IMR-90 (cell line): Measurements from ENCODE around the gene DNAJC27. TPM values are rescaled to one million over a fixed set of nuclear protein-coding genes. Genes with fewer than 3 reads are reported as not detected.

ENCODE experiments used
- ATAC-seq: fragments of 200-7000 bp; cut with Tn5 transposase; 2 replicates; pipeline ENCODE4 v1.9.1; 2020; ENCODE audit warnings: low read depth, mild to moderate bottlenecking, moderate library complexity
- BruUV-seq: library from RNA; stranded (reverse); fragments of 400-500 nt; replicated peaks from 2 replicates; lab custom pipeline; 2021; lab: Mats Ljungman, UMichigan
- CTCF ChIA-PET: fragments of 300-600 bp; formaldehyde crosslinking; extraction: SDS; loops from one replicate; lab custom pipeline; 2021; ENCODE audit warnings: antibody characterized with exemption; lab: Yijun Ruan, JAX
- POLR2A ChIA-PET: fragments of 300-600 bp; sonication (Branson Sonifier 250); formaldehyde crosslinking; loops from one replicate; lab custom pipeline; 2022; ENCODE audit warnings: antibody characterized with exemption; ENCODE audit not compliant: unreplicated experiment; lab: Charles Lee
- DNase-seq: peaks from one replicate; pipeline ENCODE4 v3.0.0; 2013
- H2AFZ ChIP-seq: replicated peaks from 2 replicates; pipeline ENCODE3; 2013; ENCODE audit warnings: low read length, mild to moderate bottlenecking; ENCODE audit not compliant: poor library complexity
- H2AK5ac ChIP-seq: 2 replicates; pipeline ENCODE4 v1.6.1; 2013; ENCODE audit warnings: low read depth, low read length, inconsistent platforms
- H2AK9ac ChIP-seq: replicated peaks from 2 replicates; pipeline ENCODE3; 2013; ENCODE audit warnings: mild to moderate bottlenecking, low read depth, low read length, moderate library complexity; ENCODE audit not compliant: poor library complexity
- H2BK120ac ChIP-seq: 2 replicates; pipeline ENCODE4 v1.6.1; 2013; ENCODE audit warnings: low read depth, low read length, inconsistent platforms
- H2BK15ac ChIP-seq: 3 replicates; pipeline ENCODE4 v1.6.1; 2013; ENCODE audit warnings: low read depth, low read length, inconsistent platforms
- H2BK20ac ChIP-seq: 2 replicates; pipeline ENCODE4 v1.6.1; 2013; ENCODE audit warnings: low read depth, mild to moderate bottlenecking, inconsistent platforms, low read length, moderate library complexity
- H2BK5ac ChIP-seq: 2 replicates; pipeline ENCODE4 v1.6.1; 2013; ENCODE audit warnings: mild to moderate bottlenecking, low read depth, low read length, inconsistent platforms; ENCODE audit not compliant: poor library complexity, severe bottlenecking
- H3K14ac ChIP-seq: replicated peaks from 2 replicates; pipeline ENCODE4 v1.6.1; 2013; ENCODE audit warnings: low read depth, low read length, inconsistent platforms
- H3K18ac ChIP-seq: 2 replicates; pipeline ENCODE4 v1.6.1; 2013; ENCODE audit warnings: low read depth, low read length, control low read depth
- H3K23ac ChIP-seq: 2 replicates; pipeline ENCODE4 v1.6.1; 2013; ENCODE audit warnings: low read depth, low read length, inconsistent platforms
- H3K27ac ChIP-seq: 2 replicates; pipeline ENCODE4 v1.5.1; 2013; ENCODE audit warnings: mild to moderate bottlenecking, control low read depth, low read length; ENCODE audit not compliant: insufficient read depth
- H3K27me3 ChIP-seq: 2 replicates; pipeline ENCODE4 v1.6.1; 2013; ENCODE audit warnings: low read length; ENCODE audit not compliant: control insufficient read depth, insufficient read depth
- H3K36me3 ChIP-seq: 2 replicates; pipeline ENCODE4 v1.6.1; 2013; ENCODE audit warnings: low read length, mixed read lengths; ENCODE audit not compliant: control insufficient read depth, insufficient read depth
- H3K4ac ChIP-seq: 2 replicates; pipeline ENCODE4 v1.6.1; 2013; ENCODE audit warnings: low read depth, low read length, inconsistent platforms
- H3K4me1 ChIP-seq: 2 replicates; pipeline ENCODE4 v1.6.1; 2013; ENCODE audit warnings: low read length, mixed read lengths; ENCODE audit not compliant: control insufficient read depth, insufficient read depth
- H3K4me2 ChIP-seq: 2 replicates; pipeline ENCODE4 v1.6.1; 2013; ENCODE audit warnings: low read depth, mild to moderate bottlenecking, control low read depth, low read length, moderate library complexity
- H3K4me3 ChIP-seq: 2 replicates; pipeline ENCODE4 v1.5.1; 2013; ENCODE audit warnings: low read depth, mild to moderate bottlenecking, control low read depth, low read length, moderate library complexity; ENCODE audit not compliant: insufficient read depth
- H3K56ac ChIP-seq: 2 replicates; pipeline ENCODE4 v1.6.1; 2013; ENCODE audit warnings: low read length, inconsistent platforms; ENCODE audit not compliant: insufficient read depth; ENCODE audit errors: extremely low read depth
- H3K79me1 ChIP-seq, 2 experiments: 2 replicates each; pipeline ENCODE4 v1.6.1; 2013; ENCODE audit warnings: low read length in 2 of 2, inconsistent platforms in 1 of 2, low read depth in 1 of 2
- H3K9ac ChIP-seq: 2 replicates; pipeline ENCODE4 v1.6.1; 2013; ENCODE audit warnings: low read depth, low read length, control low read depth
- H3K9me1 ChIP-seq: 2 replicates; pipeline ENCODE4 v1.6.1; 2013; ENCODE audit warnings: low read length, inconsistent platforms; ENCODE audit not compliant: insufficient read depth
- H3K9me3 ChIP-seq: 2 replicates; pipeline ENCODE4 v1.6.1; 2013; ENCODE audit warnings: low read length; ENCODE audit not compliant: control insufficient read depth, insufficient read depth
- H4K20me1 ChIP-seq: 2 replicates; pipeline ENCODE4 v1.6.1; 2013; ENCODE audit warnings: low read length, inconsistent platforms; ENCODE audit not compliant: insufficient read depth
- H4K5ac ChIP-seq: 2 replicates; pipeline ENCODE4 v1.6.1; 2013; ENCODE audit warnings: mild to moderate bottlenecking, low read depth, low read length, control low read depth
- H4K8ac ChIP-seq, 2 experiments: 2 replicates each; pipeline ENCODE4 v1.6.1; 2013; ENCODE audit warnings: low read depth in 2 of 2, low read length in 2 of 2, control low read depth in 1 of 2, inconsistent platforms in 1 of 2
- H4K91ac ChIP-seq: 2 replicates; pipeline ENCODE4 v1.6.1; 2013; ENCODE audit warnings: low read depth, low read length, inconsistent platforms; ENCODE audit not compliant: insufficient read depth
- BHLHE40 ChIP-seq: fragments of 150-350 bp; IDR thresholded peaks from 2 replicates; pipeline ENCODE4 v1.6.1; 2016; ENCODE audit warnings: mild to moderate bottlenecking, low read depth, low read length
- CEBPB ChIP-seq: IDR thresholded peaks from 2 replicates; pipeline ENCODE4 v1.6.1; 2012; ENCODE audit warnings: low read depth, low read length, improper control_type of control experiment
- CHD1 ChIP-seq: IDR thresholded peaks from 2 replicates; pipeline ENCODE4 v1.6.1; 2012; ENCODE audit warnings: low read depth, low read length, improper control_type of control experiment
- CTCF ChIP-seq: conservative IDR thresholded peaks from 2 replicates; pipeline ENCODE4 v1.5.1; 2012; ENCODE audit warnings: mild to moderate bottlenecking, low read depth, low read length, improper control_type of control experiment
- FOS ChIP-seq: fragments of 150-350 bp; IDR thresholded peaks from 2 replicates; pipeline ENCODE4 v1.6.1; 2016; ENCODE audit warnings: low read depth, low read length
- NFE2L2 ChIP-seq: fragments of 150-350 bp; IDR thresholded peaks from 2 replicates; pipeline ENCODE4 v1.6.1; 2016; ENCODE audit warnings: low read depth, mild to moderate bottlenecking, low read length
- RFX5 ChIP-seq: IDR thresholded peaks from 2 replicates; pipeline ENCODE4 v1.8.0; 2012; ENCODE audit warnings: low read depth, mild to moderate bottlenecking, low read length, moderate library complexity
- WGBS, 2 experiments: methylation state at CpG; one replicate each; pipeline versions ENCODE4 v1.1.5 to v1.1.7; 2013; ENCODE audit warnings: missing lambda C conversion rate in 2 of 2; ENCODE audit not compliant: insufficient read length in 1 of 2; ENCODE audit errors: extremely low coverage in 2 of 2; 5-methylcytosine and 5-hydroxymethylcytosine counted together
- dilution Hi-C: fragments of 300-500 bp; cut with HindIII; formaldehyde crosslinking; loops from one replicate; pipeline ENCODE4 v1.14.3; 2018; ENCODE audit warnings: low sequenced_read_pairs; ENCODE audit not compliant: unreplicated experiment
- in situ Hi-C: fragments of 300-500 bp; cut with MboI; formaldehyde crosslinking; loops from 3 replicates; pipeline ENCODE4 v1.14.3; 2019; ENCODE audit warnings: low sequenced_read_pairs, inconsistent platforms, mixed read lengths
- intact Hi-C: fragments of 100-400 bp; cut with micrococcal nuclease; formaldehyde crosslinking; loops from 2 replicates; pipeline ENCODE4 v1.10.0; 2022
- polyA plus RNA-seq, 3 experiments: library from polyadenylated mRNA; depleted of rRNA; stranded (reverse); fragments of >200 nt; gene quantifications; 2 replicates each; pipeline ENCODE4 v1.2.3, GENCODE V29; 2012; ENCODE audit warnings: low replicate concordance in 1 of 3
- total RNA-seq: library from RNA; depleted of rRNA; stranded (reverse); fragments of >200 nt; gene quantifications from 2 replicates; pipeline ENCODE4 v1.2.3, GENCODE V29; 2012

Gene DNAJC27
- total and polyA plus RNA-seq, 2 of the 4 experiments (the other 2 are of a cell fraction), result 1.6 to 2.0 TPM

- no peak overlapping the region for H3K56ac ChIP-seq
These were observed 24.1 kb downstream of the DNAJC27 start for GRCh38 chr2:24947561-24948157.

More at GRCh38 chr2:24947561-24948157, 24.1 kb downstream of the DNAJC27 start:
- H3K79me1 ChIP-seq, result no peaks in the 10 kb centered on the region; a peak in 1 of 4 replicates
- no peak overlapping the region for H3K27ac ChIP-seq
- WGBS, 2 experiments, result 100% methylated on average over 2 of the region's 3 CpGs; no CpG with 5 or more reads in 1 of the 2 experiments
- DNase-seq (no peak), ATAC-seq (no peak)
- H3K27me3 ChIP-seq, result no peaks in the 10 kb centered on the region
- H2AK5ac ChIP-seq, result no peak overlapping the region
- H3K4me1 ChIP-seq, result peaks cover 8% of the 10 kb centered on the region; the same call in 1 of the 2 replicates
- intact Hi-C loops, result no loop called here
- H3K9ac ChIP-seq, result no peak overlapping the region
- no peak overlapping the region for H3K4me2 ChIP-seq
- no peaks in the 10 kb centered on the region for H3K9me3 ChIP-seq
- peaks cover 12% of the 10 kb centered on the region; the same call in 1 of the 2 replicates for H3K9me1 ChIP-seq
- H3K18ac ChIP-seq, result no peak overlapping the region
- ChIA-PET POLR2A (no interaction called here), CTCF (no interaction called here)
- dilution Hi-C loops, result no loop called here
- BruUV-seq, result no TSS peak
- peaks cover 9% of the 10 kb centered on the region for H3K36me3 ChIP-seq
- no peak overlapping the region for H3K14ac ChIP-seq
- H2AK9ac ChIP-seq, result no peak overlapping the region
- in situ Hi-C loops, result no loop called here
- H3K4ac ChIP-seq, result no peak overlapping the region
- no peak overlapping the region for H4K8ac ChIP-seq
- no peak overlapping the region for H2BK5ac ChIP-seq
- no peak overlapping the region for H3K4me3 ChIP-seq
- H4K5ac ChIP-seq, result no peak overlapping the region
- no peak overlapping the region for H2BK120ac ChIP-seq
- no peak overlapping the region for H2BK20ac ChIP-seq
- H4K91ac ChIP-seq, result no peak overlapping the region
- H4K20me1 ChIP-seq, result no peaks in the 10 kb centered on the region
- no peak overlapping the region for H2AFZ ChIP-seq
- no peak overlapping the region for H3K23ac ChIP-seq
- no peak overlapping the region for H2BK15ac ChIP-seq
- TF ChIP-seq NFE2L2 (no peak), FOS (no peak), BHLHE40 (no peak), RFX5 (no peak), CTCF (no peak), CEBPB (peak; percentile 64), CHD1 (no peak)
